ENCODE results near the gene ZNF638. TPM values are rescaled to one million over a fixed set of nuclear protein-coding genes. Genes with fewer than 3 reads are reported as not detected.

ZNF638 gene
- total RNA-seq, 3 donors from 2014 or later: 87.4 to 118 (median 95.0) TPM

DNA sequence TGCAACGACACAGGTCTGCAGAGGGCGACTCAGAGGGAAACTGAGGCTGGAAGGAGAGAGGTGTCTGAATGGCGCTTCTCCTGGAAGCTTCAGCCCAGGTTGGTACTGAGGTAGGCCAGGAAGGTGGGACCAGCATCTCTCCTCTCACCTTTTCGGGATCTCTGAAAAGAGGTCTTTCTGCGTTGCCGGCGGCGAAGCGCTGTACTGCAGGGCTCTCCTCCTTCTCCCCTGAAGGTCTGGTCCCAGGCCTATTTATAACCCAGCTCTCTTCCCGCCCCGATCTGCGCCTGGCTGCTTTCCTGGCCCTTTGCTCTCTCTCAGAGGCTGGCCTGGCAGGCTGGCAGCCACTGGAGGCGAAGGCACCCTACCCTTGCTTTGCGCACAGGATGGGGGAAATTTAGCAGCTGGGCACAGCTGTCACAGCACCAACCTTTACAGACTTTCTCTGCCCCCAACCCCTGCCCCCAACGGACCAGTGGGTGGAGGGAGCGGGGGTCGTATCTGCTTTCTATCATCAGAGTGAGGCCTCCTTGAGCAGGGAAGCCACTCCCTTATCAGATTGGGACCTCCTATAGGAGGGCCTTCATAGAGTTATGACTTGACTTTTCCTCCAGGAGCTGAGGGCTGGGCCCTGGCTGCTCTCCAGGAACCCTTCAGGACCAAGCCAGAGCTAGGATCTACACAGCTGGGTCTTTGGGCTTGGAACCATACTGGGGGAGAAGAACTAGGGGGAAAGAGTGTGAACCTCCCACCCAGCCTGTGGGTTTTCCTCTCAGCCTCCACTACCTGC, 122.8 kb downstream of the ZNF638 start:
- DNase-seq (no peak), ATAC-seq (peak; percentile 16)
- intact Hi-C loops (cut with DNase I, micrococcal nuclease): no loop called here
- Histone ChIP-seq H3K9me3 (no peaks in the 10 kb centered on the region), H3K4me3 (no peak overlapping the region), H3K4me1 (ENCODE audit: low read depth) (peaks cover 7% of the 10 kb centered on the region), H3K36me3 (ENCODE audit: low read depth) (no peaks in the 10 kb centered on the region)
- no peak for TF ChIP-seq CTCF (IDR thresholded peaks at IDR 0.05)

DNA sequence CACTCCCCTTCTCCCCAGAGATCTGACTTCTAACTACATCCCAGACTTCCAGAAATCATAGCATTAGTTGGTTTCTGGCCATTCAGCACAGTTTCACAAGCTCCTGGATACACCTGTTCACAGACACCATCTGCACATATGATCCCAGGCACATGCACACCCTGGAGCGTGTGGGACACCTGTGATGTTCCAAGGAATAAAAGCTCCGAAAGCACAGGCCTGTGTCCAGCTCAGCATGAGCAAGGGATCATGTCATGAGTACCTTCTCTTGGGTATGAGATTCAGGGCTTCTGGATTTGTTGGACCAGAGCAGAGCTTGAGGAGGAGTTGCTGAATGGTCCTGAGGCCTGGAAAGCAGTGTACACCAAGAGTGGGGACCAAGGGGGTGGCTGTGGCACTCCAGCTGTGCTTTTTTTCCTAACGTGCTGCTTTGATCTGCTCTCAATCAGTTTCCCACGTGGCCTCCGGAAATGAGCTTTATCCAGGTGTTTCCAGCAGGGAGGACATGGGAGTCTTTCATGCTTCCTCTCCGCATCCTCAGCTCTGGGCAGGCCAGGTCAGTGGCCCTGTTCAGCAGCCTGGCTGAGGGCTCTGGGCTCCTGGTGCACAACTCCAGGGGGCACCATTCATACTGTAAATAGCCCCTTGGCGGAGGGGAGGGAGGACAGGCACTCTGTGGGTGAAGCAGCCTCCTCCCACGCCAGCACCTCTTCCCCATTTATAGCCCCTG, 123.6 kb downstream of the ZNF638 start:
- ATAC-seq: no peak
- Histone ChIP-seq H3K4me1 (ENCODE audit: low read depth) (peaks cover 7% of the 10 kb centered on the region), H3K36me3 (ENCODE audit: low read depth) (no peaks in the 10 kb centered on the region), H3K9me3 (no peaks in the 10 kb centered on the region), H3K4me3 (no peak overlapping the region)
- intact Hi-C loops (cut with DNase I, micrococcal nuclease): no loop called here
- no peak for TF ChIP-seq CTCF (IDR thresholded peaks at IDR 0.05)
- no peak for DNase-seq

- Histone ChIP-seq H3K36me3 (ENCODE audit: low read depth) (no peaks in the 10 kb centered on the region), H3K9me3 (no peaks in the 10 kb centered on the region), H3K4me3 (no peak overlapping the region), H3K4me1 (ENCODE audit: low read depth) (peaks cover 7% of the 10 kb centered on the region)
- DNase-seq: no peak
- TF ChIP-seq CTCF (IDR thresholded peaks at IDR 0.05): no peak
- no peak for ATAC-seq
- intact Hi-C loops (cut with DNase I, micrococcal nuclease): no loop called here
These were observed 124.4 kb downstream of the ZNF638 start for GRCh38 chr2:71455741-71456569.

DNA sequence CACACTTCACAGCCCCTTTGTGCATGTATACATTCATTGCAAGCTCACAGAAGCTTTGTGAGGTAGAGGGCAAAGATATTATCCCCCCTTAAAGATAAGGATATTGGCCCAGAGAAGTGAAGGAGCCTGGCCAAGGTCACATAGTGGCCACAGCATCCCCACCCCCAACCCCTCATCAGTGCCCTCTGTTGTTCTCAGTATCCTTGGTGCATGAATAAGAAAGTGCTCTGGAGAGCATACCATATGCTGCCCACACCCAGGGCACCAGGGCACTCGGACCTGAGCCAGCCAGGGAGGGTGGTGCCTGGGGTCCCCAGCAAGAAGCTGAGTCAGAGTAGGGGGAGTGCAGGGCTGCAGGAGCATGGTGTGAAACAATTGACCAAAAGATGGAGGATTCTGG, 125.0 kb downstream of the ZNF638 start:
- Histone ChIP-seq H3K4me1 (ENCODE audit: low read depth) (peaks cover 7% of the 10 kb centered on the region), H3K36me3 (ENCODE audit: low read depth) (no peaks in the 10 kb centered on the region), H3K9me3 (no peaks in the 10 kb centered on the region), H3K4me3 (no peak overlapping the region)
- no peak for TF ChIP-seq CTCF (IDR thresholded peaks at IDR 0.05)
- ATAC-seq (no peak), DNase-seq (no peak)
- intact Hi-C loops (cut with DNase I, micrococcal nuclease): no loop called here

DNA sequence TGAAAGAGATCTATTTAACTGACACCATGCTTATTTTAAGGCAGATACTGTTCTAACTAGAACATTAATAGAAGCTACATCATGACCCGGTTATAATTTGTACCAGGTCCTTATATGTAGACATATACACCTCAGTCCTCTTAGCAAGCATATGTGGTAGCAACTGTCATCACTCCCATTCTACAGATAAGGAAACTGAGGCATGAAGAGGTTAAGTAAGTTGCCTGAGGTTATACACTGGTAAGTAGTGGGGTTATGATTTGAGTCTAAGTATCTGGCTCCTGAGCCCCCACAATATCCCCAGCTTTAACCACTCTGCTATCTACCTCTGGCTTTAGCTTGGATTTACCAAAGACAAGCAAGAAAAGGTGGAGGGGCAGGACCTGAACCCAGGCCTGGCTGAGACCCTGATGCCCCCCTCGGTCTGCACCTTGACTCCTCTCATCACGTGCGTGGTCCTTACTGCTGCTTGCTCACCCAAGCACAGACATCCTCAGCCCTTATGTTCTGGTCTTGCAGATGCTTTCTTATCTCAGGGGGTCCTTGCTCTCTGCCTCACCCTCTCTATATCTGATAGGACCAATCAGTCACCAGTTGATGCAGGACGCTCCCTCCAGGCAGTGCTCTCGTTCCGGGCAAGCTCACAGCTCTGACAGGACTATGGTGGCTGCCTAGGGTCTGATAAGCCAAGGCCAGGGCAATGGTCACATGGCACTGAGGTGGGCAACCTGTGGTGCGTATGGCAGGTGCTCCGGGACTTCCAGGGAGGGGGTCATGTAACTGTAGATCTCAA, 125.7 kb downstream of the ZNF638 start:
- Histone ChIP-seq H3K4me1 (ENCODE audit: low read depth) (peaks cover 7% of the 10 kb centered on the region), H3K9me3 (no peaks in the 10 kb centered on the region), H3K4me3 (no peak overlapping the region), H3K36me3 (ENCODE audit: low read depth) (no peaks in the 10 kb centered on the region)
- DNase-seq (no peak), ATAC-seq (no peak)
- no peak for TF ChIP-seq CTCF (IDR thresholded peaks at IDR 0.05)
- intact Hi-C loops (cut with DNase I, micrococcal nuclease): no loop called here
